ENCODE results near the gene INTS3. TPM values are rescaled to one million over a fixed set of nuclear protein-coding genes. Genes with fewer than 3 reads are reported as not detected.

Gene INTS3
- total RNA-seq, 1 experiment from 2014 or later: 66.8 TPM

- TF ChIP-seq, protein P1, sequence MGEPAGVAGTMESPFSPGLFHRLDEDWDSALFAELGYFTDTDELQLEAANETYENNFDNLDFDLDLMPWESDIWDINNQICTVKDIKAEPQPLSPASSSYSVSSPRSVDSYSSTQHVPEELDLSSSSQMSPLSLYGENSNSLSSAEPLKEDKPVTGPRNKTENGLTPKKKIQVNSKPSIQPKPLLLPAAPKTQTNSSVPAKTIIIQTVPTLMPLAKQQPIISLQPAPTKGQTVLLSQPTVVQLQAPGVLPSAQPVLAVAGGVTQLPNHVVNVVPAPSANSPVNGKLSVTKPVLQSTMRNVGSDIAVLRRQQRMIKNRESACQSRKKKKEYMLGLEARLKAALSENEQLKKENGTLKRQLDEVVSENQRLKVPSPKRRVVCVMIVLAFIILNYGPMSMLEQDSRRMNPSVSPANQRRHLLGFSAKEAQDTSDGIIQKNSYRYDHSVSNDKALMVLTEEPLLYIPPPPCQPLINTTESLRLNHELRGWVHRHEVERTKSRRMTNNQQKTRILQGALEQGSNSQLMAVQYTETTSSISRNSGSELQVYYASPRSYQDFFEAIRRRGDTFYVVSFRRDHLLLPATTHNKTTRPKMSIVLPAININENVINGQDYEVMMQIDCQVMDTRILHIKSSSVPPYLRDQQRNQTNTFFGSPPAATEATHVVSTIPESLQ (CRISPR knock-in tag; IDR thresholded peaks at IDR 0.05): no peak
- TF ChIP-seq, protein P2, sequence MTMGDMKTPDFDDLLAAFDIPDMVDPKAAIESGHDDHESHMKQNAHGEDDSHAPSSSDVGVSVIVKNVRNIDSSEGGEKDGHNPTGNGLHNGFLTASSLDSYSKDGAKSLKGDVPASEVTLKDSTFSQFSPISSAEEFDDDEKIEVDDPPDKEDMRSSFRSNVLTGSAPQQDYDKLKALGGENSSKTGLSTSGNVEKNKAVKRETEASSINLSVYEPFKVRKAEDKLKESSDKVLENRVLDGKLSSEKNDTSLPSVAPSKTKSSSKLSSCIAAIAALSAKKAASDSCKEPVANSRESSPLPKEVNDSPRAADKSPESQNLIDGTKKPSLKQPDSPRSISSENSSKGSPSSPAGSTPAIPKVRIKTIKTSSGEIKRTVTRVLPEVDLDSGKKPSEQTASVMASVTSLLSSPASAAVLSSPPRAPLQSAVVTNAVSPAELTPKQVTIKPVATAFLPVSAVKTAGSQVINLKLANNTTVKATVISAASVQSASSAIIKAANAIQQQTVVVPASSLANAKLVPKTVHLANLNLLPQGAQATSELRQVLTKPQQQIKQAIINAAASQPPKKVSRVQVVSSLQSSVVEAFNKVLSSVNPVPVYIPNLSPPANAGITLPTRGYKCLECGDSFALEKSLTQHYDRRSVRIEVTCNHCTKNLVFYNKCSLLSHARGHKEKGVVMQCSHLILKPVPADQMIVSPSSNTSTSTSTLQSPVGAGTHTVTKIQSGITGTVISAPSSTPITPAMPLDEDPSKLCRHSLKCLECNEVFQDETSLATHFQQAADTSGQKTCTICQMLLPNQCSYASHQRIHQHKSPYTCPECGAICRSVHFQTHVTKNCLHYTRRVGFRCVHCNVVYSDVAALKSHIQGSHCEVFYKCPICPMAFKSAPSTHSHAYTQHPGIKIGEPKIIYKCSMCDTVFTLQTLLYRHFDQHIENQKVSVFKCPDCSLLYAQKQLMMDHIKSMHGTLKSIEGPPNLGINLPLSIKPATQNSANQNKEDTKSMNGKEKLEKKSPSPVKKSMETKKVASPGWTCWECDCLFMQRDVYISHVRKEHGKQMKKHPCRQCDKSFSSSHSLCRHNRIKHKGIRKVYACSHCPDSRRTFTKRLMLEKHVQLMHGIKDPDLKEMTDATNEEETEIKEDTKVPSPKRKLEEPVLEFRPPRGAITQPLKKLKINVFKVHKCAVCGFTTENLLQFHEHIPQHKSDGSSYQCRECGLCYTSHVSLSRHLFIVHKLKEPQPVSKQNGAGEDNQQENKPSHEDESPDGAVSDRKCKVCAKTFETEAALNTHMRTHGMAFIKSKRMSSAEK (CRISPR knock-in tag; IDR thresholded peaks at IDR 0.05; ENCODE audit: borderline replicate concordance): no peak
- TF ChIP-seq ZNF232 (CRISPR knock-in tag; IDR thresholded peaks at IDR 0.05) (no peak), NFYB (CRISPR knock-in tag; conservative IDR thresholded peaks at IDR 0.05; ENCODE audit: low read depth) (no peak), ZNF396 (CRISPR knock-in tag; IDR thresholded peaks at IDR 0.05; ENCODE audit: borderline replicate concordance) (no peak), NFE2L1 (CRISPR knock-in tag; IDR thresholded peaks at IDR 0.05) (no peak), MLX (CRISPR knock-in tag; IDR thresholded peaks at IDR 0.05) (no peak)
- H3K9me3 Mint-ChIP-seq: no peaks in the 10 kb centered on the region
- H3K27me3 Mint-ChIP-seq (ENCODE audit: low read depth): peaks cover under 1% of the 10 kb centered on the region
- DNase-seq (ENCODE audit: low spot score) (no peak), ATAC-seq (no peak)
- CTCF ChIA-PET: interaction anchor here (0.6 to 2.5 kb wide), 2 partner anchors 8 to 48 kb away, joined by 3 to 5 read pairs; no protein-coding TSS in a partner anchor
- H3K4me1 Mint-ChIP-seq: peaks cover 5% of the 10 kb centered on the region
- POLR2A ChIA-PET: interaction anchor here (0.9 kb wide), 1 partner anchor 83 kb away, joined by 3 read pairs; no protein-coding TSS in a partner anchor
- H3K36me3 Mint-ChIP-seq: peaks cover 12% of the 10 kb centered on the region
- H3K4me3 Mint-ChIP-seq: no peak overlapping the region
- H3K27ac Mint-ChIP-seq: no peak overlapping the region; the same call in 1 of the 2 replicates
These were observed 42.1 kb upstream of the INTS3 start for GRCh38 chr1:153685544-153686340.

GRCh38 chr1:153687346-153688125, 40.3 kb upstream of the INTS3 start:
- H3K4me3 Mint-ChIP-seq: no peak overlapping the region
- ChIA-PET CTCF (interaction anchor here (2.5 kb wide), 1 partner anchor 10 kb away, joined by 5 read pairs; no protein-coding TSS in a partner anchor), POLR2A (no interaction called here)
- H3K4me1 Mint-ChIP-seq: peaks cover 3% of the 10 kb centered on the region
- peaks cover 10% of the 10 kb centered on the region for H3K36me3 Mint-ChIP-seq
- TF ChIP-seq, protein P3, sequence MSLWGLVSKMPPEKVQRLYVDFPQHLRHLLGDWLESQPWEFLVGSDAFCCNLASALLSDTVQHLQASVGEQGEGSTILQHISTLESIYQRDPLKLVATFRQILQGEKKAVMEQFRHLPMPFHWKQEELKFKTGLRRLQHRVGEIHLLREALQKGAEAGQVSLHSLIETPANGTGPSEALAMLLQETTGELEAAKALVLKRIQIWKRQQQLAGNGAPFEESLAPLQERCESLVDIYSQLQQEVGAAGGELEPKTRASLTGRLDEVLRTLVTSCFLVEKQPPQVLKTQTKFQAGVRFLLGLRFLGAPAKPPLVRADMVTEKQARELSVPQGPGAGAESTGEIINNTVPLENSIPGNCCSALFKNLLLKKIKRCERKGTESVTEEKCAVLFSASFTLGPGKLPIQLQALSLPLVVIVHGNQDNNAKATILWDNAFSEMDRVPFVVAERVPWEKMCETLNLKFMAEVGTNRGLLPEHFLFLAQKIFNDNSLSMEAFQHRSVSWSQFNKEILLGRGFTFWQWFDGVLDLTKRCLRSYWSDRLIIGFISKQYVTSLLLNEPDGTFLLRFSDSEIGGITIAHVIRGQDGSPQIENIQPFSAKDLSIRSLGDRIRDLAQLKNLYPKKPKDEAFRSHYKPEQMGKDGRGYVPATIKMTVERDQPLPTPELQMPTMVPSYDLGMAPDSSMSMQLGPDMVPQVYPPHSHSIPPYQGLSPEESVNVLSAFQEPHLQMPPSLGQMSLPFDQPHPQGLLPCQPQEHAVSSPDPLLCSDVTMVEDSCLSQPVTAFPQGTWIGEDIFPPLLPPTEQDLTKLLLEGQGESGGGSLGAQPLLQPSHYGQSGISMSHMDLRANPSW (CRISPR knock-in tag; conservative IDR thresholded peaks at IDR 0.05; ENCODE audit: low read depth): no peak
- no peak for TF ChIP-seq SMAD3 (CRISPR knock-in tag; IDR thresholded peaks at IDR 0.05; ENCODE audit: borderline replicate concordance)
- no peak for TF ChIP-seq ZNF671 (CRISPR knock-in tag; IDR thresholded peaks at IDR 0.05)
- no peaks in the 10 kb centered on the region for H3K27me3 Mint-ChIP-seq (ENCODE audit: low read depth)
- H3K9me3 Mint-ChIP-seq: no peaks in the 10 kb centered on the region
- no peak overlapping the region for H3K27ac Mint-ChIP-seq
- ATAC-seq (no peak), DNase-seq (ENCODE audit: low spot score) (no peak)
